Spleen (tissue), 11 donors: ENCODE data around the gene BACE2. TPM values are rescaled to one million over a fixed set of nuclear protein-coding genes. Genes with fewer than 3 reads are reported as not detected.

ENCODE experiments used
- DNase-seq: peaks from one replicate; pipeline ENCODE4 v3.0.0-alpha.2; 2020
- H3K27ac ChIP-seq, 8 donors: fragments of 200-600 bp; sonication (generic) in 7 of 8; 1 replicate in 4 of 8; 2 replicates in 4 of 8; pipeline versions ENCODE4 v1.5.0 to v1.8.0; 2016 to 2021; ENCODE audit warnings: inconsistent platforms in 4 of 8, mild to moderate bottlenecking in 4 of 8, moderate library complexity in 1 of 8
- H3K27me3 ChIP-seq, 7 donors: fragments of 200-600 bp; sonication (generic) in 6 of 7; replicated peaks in 1 of 7; 1 replicate in 4 of 7; 2 replicates in 3 of 7; pipeline versions ENCODE4 v1.5.0 to v1.8.0; 2016 to 2021; ENCODE audit warnings: inconsistent platforms in 3 of 7, mild to moderate bottlenecking in 1 of 7
- H3K36me3 ChIP-seq, 6 donors: fragments of 200-600 bp; sonication (generic) in 5 of 6; 1 replicate in 4 of 6; 2 replicates in 2 of 6; pipeline versions ENCODE4 v1.5.0 to v1.8.0; 2016 to 2021; ENCODE audit warnings: inconsistent platforms in 2 of 6
- H3K4me1 ChIP-seq, 6 donors: fragments of 200-600 bp; sonication (generic) in 5 of 6; 1 replicate in 3 of 6; 2 replicates in 3 of 6; pipeline versions ENCODE4 v1.5.0 to v1.8.0; 2016 to 2021; ENCODE audit warnings: inconsistent platforms in 3 of 6
- H3K4me3 ChIP-seq, 8 donors: fragments of 200-600 bp; sonication (generic) in 7 of 8; 1 replicate in 4 of 8; 2 replicates in 4 of 8; pipeline versions ENCODE4 v1.5.0 to v1.8.0; 2016 to 2021; ENCODE audit warnings: inconsistent platforms in 4 of 8, mild to moderate bottlenecking in 4 of 8, moderate library complexity in 2 of 8
- H3K9me3 ChIP-seq, 8 donors: fragments of 200-600 bp; sonication (generic) in 7 of 8; 1 replicate in 4 of 8; 2 replicates in 4 of 8; pipeline versions ENCODE4 v1.5.0 to v1.8.0; 2016 to 2021; ENCODE audit warnings: inconsistent platforms in 4 of 8
- POLR2A ChIP-seq, 3 donors: fragments of 450-650 bp; IDR thresholded peaks; one replicate each; pipeline ENCODE4 v1.5.1; 2017; ENCODE audit warnings: antibody characterized with exemption in 3 of 3, mild to moderate bottlenecking in 1 of 3
- POLR2AphosphoS5 ChIP-seq, 3 donors: sonication (generic); formaldehyde crosslinking; IDR thresholded peaks; one replicate each; pipeline ENCODE4 v1.5.1; 2017; ENCODE audit warnings: antibody characterized with exemption in 3 of 3
- WGBS, 5 donors: extraction: QIAGEN DNeasy Blood & Tissue Kit in 3 of 5; methylation state at CpG; one replicate each; pipeline versions ENCODE4 v1.1.5 to v1.1.7; 2013 to 2018; 5-methylcytosine and 5-hydroxymethylcytosine counted together
- intact Hi-C: fragments of 100-400 bp; cut with DNase I; formaldehyde crosslinking; loops from one replicate; pipeline ENCODE4 v1.15.0; 2023; ENCODE audit warnings: low total_unique reads
- polyA plus RNA-seq, 3 donors: library from polyadenylated mRNA; stranded (reverse); fragments of 200-250 nt; gene quantifications; one replicate each; pipeline ENCODE4 v1.2.1, GENCODE V29; 2013
- total RNA-seq, 7 donors: library from RNA; depleted of rRNA in 3 of 7; stranded (reverse); fragments of >200 nt in 3 of 7; fragmentation: NEBNext Ultra II Directional in 4 of 7; extraction: Animal tissue kit (Norgen Biotek cat#: 25700) in 4 of 7; gene quantifications; one replicate each; pipeline versions ENCODE4 v1.1.0 to v1.2.1, GENCODE V29; 2016 to 2021
- TF ChIP-seq, protein P1 (sequence below), 11 experiments: fragments of 200-600 bp in 7 of 11; fragments of 450-650 bp in 4 of 11; sonication (generic) in 4 of 11; IDR thresholded peaks in 8 of 11; conservative IDR thresholded peaks in 3 of 11; 1 replicate in 7 of 11; 2 replicates in 4 of 11; pipeline versions ENCODE4 v1.4.0 to v1.8.0; 2016 to 2021; ENCODE audit warnings: antibody characterized with exemption in 11 of 11, inconsistent platforms in 4 of 11, mild to moderate bottlenecking in 1 of 11
- donor health status: healthy with polysubstance abuse.
- donor health status: DM: no; HTN: no; CAD: no; lungs with moderate emphysema.
- donor health status: DM: no; HTN: no; CAD: no.
- donor health status: Bipolar disorder and iron deficiency.
- donor health status: healthy.
- donor health status: DM: no; HTN: no; CAD: no.
- donor health status: DM: yes; HTN: yes; CAD: no.

Gene BACE2
- total and polyA plus RNA-seq, 10 donors = 19.4 to 54.7 (median 47.1) TPM

DNA sequence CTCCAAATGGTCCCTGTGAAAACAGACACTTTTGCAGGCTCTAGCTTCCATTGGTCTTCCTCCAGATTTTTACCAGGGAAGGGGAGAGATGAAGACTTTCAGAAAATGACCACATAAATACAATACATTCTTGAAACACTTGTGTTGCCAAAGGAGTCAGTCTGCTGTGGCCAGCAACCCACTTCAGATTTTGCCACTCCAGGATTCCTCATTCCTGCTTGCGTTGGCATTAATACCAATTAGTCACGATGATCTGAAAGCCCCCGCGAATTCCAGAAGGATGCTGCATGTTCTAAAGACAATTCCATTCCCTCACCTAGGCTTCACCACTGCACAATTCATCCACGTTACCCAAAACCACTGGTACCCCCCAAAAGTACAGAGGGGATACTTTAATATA is 7.9 kb upstream of the BACE2 start:
- Histone ChIP-seq H3K27me3 (peaks cover 0 to 5% (median 0%) of the 10 kb centered on the region in 7 donors), H3K9me3 (peaks cover 0 to 12% (median 6%) of the 10 kb centered on the region in 8 donors), H3K36me3 (no peaks in the 10 kb centered on the region), H3K4me3 (no peak overlapping the region), H3K27ac (no peak overlapping the region), H3K4me1 (no peaks in the 10 kb centered on the region)
- DNase-seq = no peak
- 85 to 92% (median 88%) methylated on average over 5 of the region's 5 CpGs for WGBS, 5 donors
- no peak for TF ChIP-seq POLR2A (IDR thresholded peaks at IDR 0.05)
- no peak for TF ChIP-seq POLR2AphosphoS5 (IDR thresholded peaks at IDR 0.05)
- intact Hi-C loops = no loop called here

DNA sequence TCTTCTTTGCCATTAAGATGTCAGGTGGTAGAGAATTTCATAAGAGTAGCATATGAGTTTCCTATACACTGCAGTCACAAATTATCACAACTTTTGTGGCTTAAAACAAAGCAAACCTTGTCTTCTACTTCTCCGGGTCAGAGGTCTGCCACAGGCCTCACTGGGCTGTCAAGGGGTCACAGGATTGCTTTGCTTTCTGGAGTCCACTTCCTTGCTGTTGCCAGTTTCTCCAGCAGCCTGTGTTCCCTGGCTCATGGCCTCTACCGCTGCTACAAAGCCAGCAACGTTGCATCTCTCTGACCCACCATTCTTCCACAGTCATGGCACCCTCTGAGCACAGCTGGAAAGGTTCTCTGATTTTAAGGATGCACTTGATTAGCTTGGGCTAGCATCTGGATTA is 6.5 kb upstream of the BACE2 start:
- H3K27me3 ChIP-seq = peaks cover 0 to 14% (median 0%) of the 10 kb centered on the region in 7 donors
- no peak overlapping the region for H3K27ac ChIP-seq
- DNase-seq = no peak
- 64 to 85% (median 72%) methylated on average over 3 of the region's 3 CpGs for WGBS, 5 donors
- H3K4me3 ChIP-seq = no peak overlapping the region
- intact Hi-C loops = no loop called here
- no peaks in the 10 kb centered on the region for H3K36me3 ChIP-seq
- peaks cover 0 to 12% (median 6%) of the 10 kb centered on the region in 8 donors for H3K9me3 ChIP-seq
- peaks cover 0 to 2% (median 0%) of the 10 kb centered on the region in 6 donors for H3K4me1 ChIP-seq
- no peak for TF ChIP-seq POLR2AphosphoS5 (IDR thresholded peaks at IDR 0.05)
- TF ChIP-seq, protein P1, sequence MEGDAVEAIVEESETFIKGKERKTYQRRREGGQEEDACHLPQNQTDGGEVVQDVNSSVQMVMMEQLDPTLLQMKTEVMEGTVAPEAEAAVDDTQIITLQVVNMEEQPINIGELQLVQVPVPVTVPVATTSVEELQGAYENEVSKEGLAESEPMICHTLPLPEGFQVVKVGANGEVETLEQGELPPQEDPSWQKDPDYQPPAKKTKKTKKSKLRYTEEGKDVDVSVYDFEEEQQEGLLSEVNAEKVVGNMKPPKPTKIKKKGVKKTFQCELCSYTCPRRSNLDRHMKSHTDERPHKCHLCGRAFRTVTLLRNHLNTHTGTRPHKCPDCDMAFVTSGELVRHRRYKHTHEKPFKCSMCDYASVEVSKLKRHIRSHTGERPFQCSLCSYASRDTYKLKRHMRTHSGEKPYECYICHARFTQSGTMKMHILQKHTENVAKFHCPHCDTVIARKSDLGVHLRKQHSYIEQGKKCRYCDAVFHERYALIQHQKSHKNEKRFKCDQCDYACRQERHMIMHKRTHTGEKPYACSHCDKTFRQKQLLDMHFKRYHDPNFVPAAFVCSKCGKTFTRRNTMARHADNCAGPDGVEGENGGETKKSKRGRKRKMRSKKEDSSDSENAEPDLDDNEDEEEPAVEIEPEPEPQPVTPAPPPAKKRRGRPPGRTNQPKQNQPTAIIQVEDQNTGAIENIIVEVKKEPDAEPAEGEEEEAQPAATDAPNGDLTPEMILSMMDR (IDR thresholded peaks at IDR 0.05 in 8 of 11, conservative IDR thresholded peaks at IDR 0.05 in 3 of 11) = no peak
- no peak for TF ChIP-seq POLR2A (IDR thresholded peaks at IDR 0.05)

DNA sequence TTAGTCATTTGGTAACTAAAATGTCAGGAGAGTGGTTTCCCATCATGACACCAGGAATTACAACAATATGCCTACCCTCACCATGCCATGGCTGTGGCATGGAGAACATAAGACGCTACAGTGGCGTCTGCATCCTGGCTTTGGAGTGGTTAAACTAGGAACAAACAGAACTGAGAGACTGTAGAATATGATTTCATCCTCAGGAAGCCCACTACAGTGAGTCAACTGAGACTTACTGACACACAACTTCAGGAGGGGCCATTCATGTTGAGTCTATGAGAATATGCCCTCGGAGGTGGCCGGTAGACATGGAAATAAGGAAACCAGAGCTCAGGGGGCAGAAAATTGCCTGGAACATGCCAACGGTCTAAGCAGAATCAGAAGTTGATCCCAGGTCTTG is 5.9 kb upstream of the BACE2 start:
- peaks cover 0 to 21% (median 0%) of the 10 kb centered on the region in 7 donors for H3K27me3 ChIP-seq
- WGBS, 5 donors = 85 to 93% (median 86%) methylated on average over 5 of the region's 5 CpGs
- H3K4me1 ChIP-seq = peaks cover 0 to 9% (median under 1%) of the 10 kb centered on the region in 6 donors
- intact Hi-C loops = no loop called here
- no peak for DNase-seq
- TF ChIP-seq POLR2AphosphoS5 (IDR thresholded peaks at IDR 0.05) = no peak
- TF ChIP-seq POLR2A (IDR thresholded peaks at IDR 0.05) = no peak
- TF ChIP-seq, protein P1 (IDR thresholded peaks at IDR 0.05 in 8 of 11, conservative IDR thresholded peaks at IDR 0.05 in 3 of 11) = no peak
- no peak overlapping the region for H3K4me3 ChIP-seq
- H3K36me3 ChIP-seq = no peaks in the 10 kb centered on the region
- no peak overlapping the region for H3K27ac ChIP-seq
- H3K9me3 ChIP-seq = peaks cover 0 to 12% (median 6%) of the 10 kb centered on the region in 8 donors

DNA sequence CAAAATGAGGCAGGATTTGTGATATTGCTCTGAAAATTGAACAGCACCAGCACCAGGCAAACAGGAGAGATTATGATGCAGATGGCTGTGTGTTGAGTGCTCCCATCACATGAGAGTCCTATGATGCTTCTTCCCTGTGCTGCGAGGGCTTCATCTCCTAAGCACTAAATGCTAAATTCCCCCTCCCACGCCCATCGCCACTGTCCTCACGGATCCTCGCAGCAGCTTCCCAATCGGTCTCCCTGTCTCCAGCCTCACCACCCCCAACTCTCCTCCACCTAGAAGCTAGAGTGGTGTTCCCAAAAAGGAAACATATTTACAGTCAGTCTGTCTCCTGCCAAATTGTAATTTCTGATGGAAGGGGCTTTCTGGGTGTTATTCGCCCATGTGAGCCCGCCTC is 4.9 kb upstream of the BACE2 start:
- H3K36me3 ChIP-seq = no peaks in the 10 kb centered on the region
- intact Hi-C loops = no loop called here
- H3K4me3 ChIP-seq = no peak overlapping the region
- DNase-seq = no peak
- H3K9me3 ChIP-seq = peaks cover 0 to 8% (median 5%) of the 10 kb centered on the region in 8 donors
- peaks cover 0 to 31% (median 0%) of the 10 kb centered on the region in 7 donors for H3K27me3 ChIP-seq
- peaks cover 0 to 17% (median 4%) of the 10 kb centered on the region in 6 donors for H3K4me1 ChIP-seq
- no peak for TF ChIP-seq POLR2AphosphoS5 (IDR thresholded peaks at IDR 0.05)
- TF ChIP-seq POLR2A (IDR thresholded peaks at IDR 0.05) = no peak
- TF ChIP-seq, protein P1 (IDR thresholded peaks at IDR 0.05 in 8 of 11, conservative IDR thresholded peaks at IDR 0.05 in 3 of 11) = no peak
- 91 to 96% (median 92%) methylated on average over 8 of the region's 8 CpGs for WGBS, 5 donors
- no peak overlapping the region for H3K27ac ChIP-seq
